ENCODE measurements around the gene SLC7A6OS. TPM values are rescaled to one million over a fixed set of nuclear protein-coding genes. Genes with fewer than 3 reads are reported as not detected.

SLC7A6OS gene
- total RNA-seq, 1 donor from 2014 or later, result 18.8 TPM

- no peaks in the 10 kb centered on the region for H3K4me1 ChIP-seq
- H3K27me3 ChIP-seq, result no peaks in the 10 kb centered on the region
- TF ChIP-seq CTCF (IDR thresholded peaks at IDR 0.05), result no peak
- ATAC-seq, result no peak
- H3K9me3 ChIP-seq, result no peaks in the 10 kb centered on the region
- peaks cover 80% of the 10 kb centered on the region for H3K36me3 ChIP-seq
- no peak for DNase-seq
- H3K4me3 ChIP-seq, result no peak overlapping the region
- no peak overlapping the region for H3K27ac ChIP-seq
- intact Hi-C loops (cut with DNase I), result no loop called here
Observed at GRCh38 chr16:68343137-68343536, 32.4 kb upstream of the SLC7A6OS start.

DNA sequence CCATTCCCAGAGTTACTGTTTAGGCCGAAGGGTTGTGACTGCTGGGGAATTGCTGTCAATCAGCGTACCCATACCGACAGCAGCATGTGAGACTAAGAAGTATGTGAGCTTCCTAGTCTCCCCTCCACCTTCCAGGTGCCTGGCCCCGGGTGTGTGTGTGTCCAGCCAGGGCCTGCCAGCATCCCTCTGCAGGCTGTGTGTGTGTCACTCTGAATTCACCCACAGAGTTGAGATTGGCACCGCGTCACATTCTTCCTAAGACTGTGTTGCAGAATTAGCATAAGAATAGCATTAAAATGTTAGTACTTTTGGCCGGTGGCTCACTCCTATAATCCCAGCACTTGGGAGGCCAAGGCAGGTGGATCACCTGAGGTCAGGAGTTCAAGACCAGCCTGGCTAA, 31.9 kb upstream of the SLC7A6OS start:
- ATAC-seq, result no peak
- Histone ChIP-seq H3K9me3 (no peaks in the 10 kb centered on the region), H3K36me3 (peaks cover 80% of the 10 kb centered on the region), H3K27ac (no peak overlapping the region), H3K27me3 (no peaks in the 10 kb centered on the region), H3K4me3 (no peak overlapping the region), H3K4me1 (no peaks in the 10 kb centered on the region)
- no peak for TF ChIP-seq CTCF (IDR thresholded peaks at IDR 0.05)
- intact Hi-C loops (cut with DNase I), result no loop called here
- DNase-seq, result no peak

DNA sequence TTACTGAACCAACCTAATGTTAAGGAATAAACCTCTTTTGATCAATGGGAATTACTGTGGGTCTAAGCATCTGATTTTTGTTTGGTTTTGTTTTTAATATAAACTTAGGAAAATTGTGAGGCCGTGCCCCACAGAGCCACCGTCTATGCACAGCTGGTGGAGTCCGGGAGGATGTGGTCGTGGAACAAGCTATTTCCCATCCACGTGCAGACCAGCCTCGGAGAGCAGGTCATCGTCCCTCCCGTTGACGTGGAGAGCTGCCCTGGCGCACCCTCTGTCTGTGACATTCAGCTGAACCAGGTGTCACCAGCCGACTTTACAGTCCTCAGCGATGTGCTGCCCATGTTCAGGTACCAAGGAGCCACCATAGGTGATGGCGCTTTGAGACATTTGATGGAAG, 28.5 kb upstream of the SLC7A6OS start:
- no peak overlapping the region for H3K27ac ChIP-seq
- intact Hi-C loops (cut with DNase I), result no loop called here
- no peaks in the 10 kb centered on the region for H3K9me3 ChIP-seq
- H3K4me1 ChIP-seq, result peaks cover 2% of the 10 kb centered on the region
- no peak for TF ChIP-seq CTCF (IDR thresholded peaks at IDR 0.05)
- no peak overlapping the region for H3K4me3 ChIP-seq
- DNase-seq (no peak), ATAC-seq (no peak)
- H3K36me3 ChIP-seq, result peaks cover 61% of the 10 kb centered on the region
- no peaks in the 10 kb centered on the region for H3K27me3 ChIP-seq

GRCh38 chr16:68338326-68339119, 27.8 kb upstream of the SLC7A6OS start:
- H3K27ac ChIP-seq, result no peak overlapping the region
- ATAC-seq (no peak), DNase-seq (no peak)
- TF ChIP-seq CTCF (IDR thresholded peaks at IDR 0.05), result no peak
- no peaks in the 10 kb centered on the region for H3K27me3 ChIP-seq
- peaks cover 60% of the 10 kb centered on the region for H3K36me3 ChIP-seq
- intact Hi-C loops (cut with DNase I), result no loop called here
- H3K4me3 ChIP-seq, result no peak overlapping the region
- H3K9me3 ChIP-seq, result no peaks in the 10 kb centered on the region
- H3K4me1 ChIP-seq, result peaks cover 6% of the 10 kb centered on the region

DNA sequence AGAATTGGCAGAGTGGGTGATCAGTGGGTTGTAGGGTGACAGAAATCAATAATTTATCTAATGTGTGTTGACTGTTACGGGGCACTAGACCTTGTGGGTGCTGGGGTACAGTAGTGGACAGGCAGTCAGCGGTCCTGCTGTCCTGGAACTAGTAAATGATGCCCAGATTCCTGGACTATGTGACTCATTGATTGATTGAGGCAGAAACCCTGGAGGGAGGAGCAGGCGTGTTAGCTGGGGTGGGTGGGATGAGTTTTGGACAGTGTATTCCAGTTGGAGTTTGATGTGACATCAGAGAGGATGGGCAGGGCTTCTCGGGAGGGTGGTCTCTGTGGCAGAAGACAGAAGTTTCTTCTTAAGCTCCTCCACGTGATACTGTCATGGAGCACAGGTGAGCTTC, 24.4 kb upstream of the SLC7A6OS start:
- intact Hi-C loops (cut with DNase I), result no loop called here
- no peak for ATAC-seq

More for the DNA sequence above, 24.4 kb upstream of the SLC7A6OS start:
- peaks cover 27% of the 10 kb centered on the region for H3K4me1 ChIP-seq
- no peak overlapping the region for H3K27ac ChIP-seq
- H3K4me3 ChIP-seq, result no peak overlapping the region
- H3K27me3 ChIP-seq, result no peaks in the 10 kb centered on the region
- H3K9me3 ChIP-seq, result no peaks in the 10 kb centered on the region
- H3K36me3 ChIP-seq, result peaks cover 31% of the 10 kb centered on the region
- no peak for TF ChIP-seq CTCF (IDR thresholded peaks at IDR 0.05)
- no peak for DNase-seq

Measured in upper lobe of right lung (tissue), 1 donor.